ENCODE data around the gene KLHL17.
"Not testable (repeated sequence)": the region's sequence is repeated elsewhere in the genome, so short reads cannot be mapped to it uniquely, and the experiment has no call there.

KLHL17 gene

GRCh38 chr1:936348-937264 lies 23.8 kb upstream of the KLHL17 start:
- no peak for DNase-seq (ENCODE audit: low read depth, low spot score)

- DNase-seq (ENCODE audit: low read depth, low spot score): no peak
These were observed 22.9 kb upstream of the KLHL17 start for GRCh38 chr1:937521-937920.

GRCh38 chr1:938088-938683 lies 22.2 kb upstream of the KLHL17 start:
- DNase-seq (ENCODE audit: low read depth, low spot score): no peak

GRCh38 chr1:938711-939489 lies 21.5 kb upstream of the KLHL17 start:
- no peak for DNase-seq (ENCODE audit: low read depth, low spot score)

- DNase-seq (ENCODE audit: low read depth, low spot score): no peak
These were observed 20.8 kb upstream of the KLHL17 start for GRCh38 chr1:939511-940106.

- no peak for DNase-seq (ENCODE audit: low read depth, low spot score)
These were observed 20.0 kb upstream of the KLHL17 start for GRCh38 chr1:940107-941014.

GRCh38 chr1:941015-941587 lies 19.3 kb upstream of the KLHL17 start:
- DNase-seq (ENCODE audit: low read depth, low spot score): no peak

GRCh38 chr1:941588-942383 lies 18.6 kb upstream of the KLHL17 start:
- no peak for DNase-seq (ENCODE audit: low read depth, low spot score)

- DNase-seq (ENCODE audit: low read depth, low spot score): no peak
These were observed 18.0 kb upstream of the KLHL17 start for GRCh38 chr1:942411-942821.

- DNase-seq (ENCODE audit: low read depth, low spot score): no peak
These were observed 17.4 kb upstream of the KLHL17 start for GRCh38 chr1:942864-943533.

GRCh38 chr1:943545-944340 lies 16.6 kb upstream of the KLHL17 start:
- no peak for DNase-seq (ENCODE audit: low read depth, low spot score)

GRCh38 chr1:944341-945325 lies 15.8 kb upstream of the KLHL17 start:
- peak; percentile 64 for DNase-seq (ENCODE audit: low read depth, low spot score)

GRCh38 chr1:945688-946556 lies 14.5 kb upstream of the KLHL17 start:
- DNase-seq (ENCODE audit: low read depth, low spot score): no peak

GRCh38 chr1:946811-947210 lies 13.6 kb upstream of the KLHL17 start:
- not testable (repeated sequence) for DNase-seq (ENCODE audit: low read depth, low spot score)

GRCh38 chr1:947958-948357 lies 12.4 kb upstream of the KLHL17 start:
- DNase-seq (ENCODE audit: low read depth, low spot score): no peak

- DNase-seq (ENCODE audit: low read depth, low spot score): no peak
These were observed 10.1 kb upstream of the KLHL17 start for GRCh38 chr1:950268-950667.

Measured in brain pericyte (primary cell).